ENCODE data around the gene SERPINA5. TPM values are rescaled to one million over a fixed set of nuclear protein-coding genes. Genes with fewer than 3 reads are reported as not detected.

SERPINA5 gene
- total and polyA plus RNA-seq, 10 of the 15 experiments (the other 5 are each of a cell fraction or from before 2014, with no cell fraction given): 0.90 TPM; not detected in 9

DNA sequence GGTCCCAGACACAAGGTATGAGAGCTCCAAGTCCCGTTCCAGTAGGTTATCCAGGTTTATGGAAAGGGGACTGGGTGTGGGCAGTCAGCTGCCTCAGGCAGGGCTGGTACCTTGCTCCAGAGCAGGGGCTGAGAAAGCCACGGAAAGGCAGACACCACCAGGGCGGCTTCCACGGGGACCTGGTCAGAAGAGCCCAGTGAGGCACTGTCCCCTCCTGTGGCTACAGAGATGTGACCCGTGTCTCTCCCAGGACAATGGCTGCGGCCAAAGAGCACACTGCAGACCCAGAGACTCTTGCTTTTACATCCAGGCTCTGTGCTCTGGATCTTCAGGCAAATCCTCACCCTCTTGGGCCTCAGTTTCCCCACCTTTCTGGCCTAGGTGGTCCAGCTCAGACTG lies 11.2 kb upstream of the SERPINA5 start:
- no peak for ATAC-seq
- TF ChIP-seq POLR2A (IDR thresholded peaks at IDR 0.05; ENCODE audit: low read depth, low read length) (no peak), CHD4 (IDR thresholded peaks at IDR 0.05) (no peak), MYC (IDR thresholded peaks at IDR 0.05; ENCODE audit: insufficient read depth, insufficient read length, insufficient replicate concordance, low read length, severe bottlenecking) (no peak), RAD51 (IDR thresholded peaks at IDR 0.05) (no peak), ZNF384 (IDR thresholded peaks at IDR 0.05; ENCODE audit: borderline replicate concordance, low read depth, low read length) (no peak), POLR2AphosphoS2 (IDR thresholded peaks at IDR 0.05; ENCODE audit: low read depth, low read length) (no peak), TARDBP (IDR thresholded peaks at IDR 0.05; ENCODE audit: borderline replicate concordance) (no peak)
- TF ChIP-seq, protein P1, sequence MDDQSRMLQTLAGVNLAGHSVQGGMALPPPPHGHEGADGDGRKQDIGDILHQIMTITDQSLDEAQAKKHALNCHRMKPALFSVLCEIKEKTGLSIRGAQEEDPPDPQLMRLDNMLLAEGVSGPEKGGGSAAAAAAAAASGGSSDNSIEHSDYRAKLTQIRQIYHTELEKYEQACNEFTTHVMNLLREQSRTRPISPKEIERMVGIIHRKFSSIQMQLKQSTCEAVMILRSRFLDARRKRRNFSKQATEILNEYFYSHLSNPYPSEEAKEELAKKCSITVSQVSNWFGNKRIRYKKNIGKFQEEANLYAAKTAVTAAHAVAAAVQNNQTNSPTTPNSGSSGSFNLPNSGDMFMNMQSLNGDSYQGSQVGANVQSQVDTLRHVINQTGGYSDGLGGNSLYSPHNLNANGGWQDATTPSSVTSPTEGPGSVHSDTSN (IDR thresholded peaks at IDR 0.05; ENCODE audit: insufficient replicate concordance, low read depth, low read length): no peak
- in situ Hi-C loops (cut with MboI): no loop called here

More for the DNA sequence above, 11.2 kb upstream of the SERPINA5 start:
- Histone ChIP-seq H2AFZ (ENCODE audit: control insufficient read depth, low read depth, low read length) (no peak overlapping the region), H3K9ac (ENCODE audit: control insufficient read depth, insufficient read depth, low read length) (no peak overlapping the region), H4K20me1 (ENCODE audit: control insufficient read depth, insufficient read depth) (no peaks in the 10 kb centered on the region), H3K4me2 (ENCODE audit: control insufficient read depth, insufficient read depth) (no peak overlapping the region), H3K9me3 (replicated peaks; ENCODE audit: control insufficient read depth, insufficient read depth, low read length) (no peaks in the 10 kb centered on the region), H3K36me3 (ENCODE audit: control insufficient read depth in 2 of 2, insufficient read depth in 2 of 2, low read length in 1 of 2) (no peaks in the 10 kb centered on the region), H3K4me1 (ENCODE audit: control insufficient read depth, insufficient read depth, low read length) (no peaks in the 10 kb centered on the region), H3K27ac (ENCODE audit: control insufficient read depth, insufficient read depth) (no peak overlapping the region), H3K4me3 (no peak overlapping the region), H3K79me2 (ENCODE audit: control insufficient read depth, insufficient read depth, low read length) (no peaks in the 10 kb centered on the region), H3K27me3 (replicated peaks in 1 of 2; ENCODE audit: control insufficient read depth in 2 of 2, insufficient read depth in 2 of 2, low read length in 1 of 2) (no peaks in the 10 kb centered on the region; a peak in 1 of 4 replicates)
- WGBS (ENCODE audit: insufficient coverage, insufficient replicate concordance, low lambda C conversion rate, missing lambda C conversion rate): 24% methylated on average over 6 of the region's 6 CpGs
- RAD21 ChIA-PET (ENCODE audit: unreplicated experiment): no interaction called here
- SMC1A ChIA-PET (ENCODE audit: uncharacterized antibody, unreplicated experiment): no interaction called here
- FAIRE-seq (no peak), DNase-seq (ENCODE audit: low read depth, low spot score) (no peak)
- CTCF ChIA-PET: interaction anchor here (0.7 kb wide), 1 partner anchor 21 kb away, joined by 3 read pairs; no protein-coding TSS in a partner anchor
- intact Hi-C loops (cut with micrococcal nuclease; ENCODE audit: unreplicated experiment): no loop called here
- POLR2A ChIA-PET: no interaction called here
- BruUV-seq (replicated peaks): no TSS peak
